Measurements from ENCODE around the gene FBLN1. TPM values are rescaled to one million over a fixed set of nuclear protein-coding genes. Genes with fewer than 3 reads are reported as not detected.
A peak's percentile ranks its signal among the peaks of the same experiment; 100 is the strongest.

FBLN1 gene
- total and polyA plus RNA-seq, 2 of the 13 experiments (the other 11 are each of a cell fraction or from before 2014, with no cell fraction given) = 37.3 to 103 TPM

DNA sequence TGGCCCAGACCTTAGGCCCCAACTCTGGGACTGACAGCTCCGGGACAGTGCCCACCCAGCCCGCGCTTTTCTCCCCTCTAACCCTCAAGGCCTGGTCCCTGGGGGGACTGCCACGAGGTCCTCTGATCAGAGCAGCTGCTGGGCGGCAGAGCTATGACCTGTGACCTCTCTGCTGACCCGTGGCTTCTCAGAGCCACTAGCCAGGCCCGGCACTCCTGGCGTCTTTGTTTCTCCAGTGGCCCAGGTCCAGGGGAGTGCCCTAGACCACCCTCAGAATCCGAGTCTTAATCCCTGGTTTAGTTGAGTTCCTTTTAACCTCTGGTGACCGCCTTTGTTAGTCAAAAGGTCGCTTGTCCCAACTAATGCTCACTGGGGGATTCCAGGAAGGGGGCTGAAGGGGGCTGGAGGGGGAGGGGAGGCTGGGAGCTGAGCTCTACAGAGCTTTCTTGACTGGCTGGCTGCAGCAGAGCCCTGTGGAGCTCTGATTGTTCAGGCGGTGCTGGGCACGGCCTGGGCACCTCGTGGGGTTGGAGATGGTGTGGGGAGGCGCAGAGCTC is 1.2 kb downstream of the FBLN1 start (continued):
- TF ChIP-seq, protein P1, sequence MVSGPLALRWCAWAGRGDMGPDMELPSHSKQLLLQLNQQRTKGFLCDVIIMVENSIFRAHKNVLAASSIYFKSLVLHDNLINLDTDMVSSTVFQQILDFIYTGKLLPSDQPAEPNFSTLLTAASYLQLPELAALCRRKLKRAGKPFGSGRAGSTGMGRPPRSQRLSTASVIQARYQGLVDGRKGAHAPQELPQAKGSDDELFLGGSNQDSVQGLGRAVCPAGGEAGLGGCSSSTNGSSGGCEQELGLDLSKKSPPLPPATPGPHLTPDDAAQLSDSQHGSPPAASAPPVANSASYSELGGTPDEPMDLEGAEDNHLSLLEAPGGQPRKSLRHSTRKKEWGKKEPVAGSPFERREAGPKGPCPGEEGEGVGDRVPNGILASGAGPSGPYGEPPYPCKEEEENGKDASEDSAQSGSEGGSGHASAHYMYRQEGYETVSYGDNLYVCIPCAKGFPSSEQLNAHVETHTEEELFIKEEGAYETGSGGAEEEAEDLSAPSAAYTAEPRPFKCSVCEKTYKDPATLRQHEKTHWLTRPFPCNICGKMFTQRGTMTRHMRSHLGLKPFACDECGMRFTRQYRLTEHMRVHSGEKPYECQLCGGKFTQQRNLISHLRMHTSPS (CRISPR knock-in tag; IDR thresholded peaks at IDR 0.05; ENCODE audit: low read depth) = no peak
- TF ChIP-seq YY1 (IDR thresholded peaks at IDR 0.05; ENCODE audit: insufficient read depth, insufficient replicate concordance, low read depth, low read length) (no peak), ZNF550 (CRISPR knock-in tag; IDR thresholded peaks at IDR 0.05; ENCODE audit: borderline replicate concordance) (no peak), FOXK1 (CRISPR knock-in tag; IDR thresholded peaks at IDR 0.05; ENCODE audit: borderline replicate concordance, low read depth) (no peak), GZF1 (CRISPR knock-in tag; IDR thresholded peaks at IDR 0.05) (no peak), ETV5 (CRISPR knock-in tag; IDR thresholded peaks at IDR 0.05; ENCODE audit: borderline replicate concordance) (no peak), CCDC6 (CRISPR knock-in tag; IDR thresholded peaks at IDR 0.05) (no peak), ZNF703 (CRISPR knock-in tag; IDR thresholded peaks at IDR 0.05; ENCODE audit: borderline replicate concordance) (no peak), KDM5A (IDR thresholded peaks at IDR 0.05; ENCODE audit: borderline replicate concordance, low read length) (0 out of 2 replicates have a peak, but pooled peaks have one; percentile 19), MXD1 (CRISPR knock-in tag; IDR thresholded peaks at IDR 0.05) (no peak), SYNCRIP (IDR thresholded peaks at IDR 0.05; ENCODE audit: insufficient read depth, low read depth, low read length) (no peak), ZNF720 (CRISPR knock-in tag; IDR thresholded peaks at IDR 0.05) (no peak), TARDBP (CRISPR knock-in tag; IDR thresholded peaks at IDR 0.05) (no peak), SNAPC2 (CRISPR knock-in tag; IDR thresholded peaks at IDR 0.05) (0 out of 2 replicates have a peak, but pooled peaks have one; percentile 51)
- TF ChIP-seq, protein P2, sequence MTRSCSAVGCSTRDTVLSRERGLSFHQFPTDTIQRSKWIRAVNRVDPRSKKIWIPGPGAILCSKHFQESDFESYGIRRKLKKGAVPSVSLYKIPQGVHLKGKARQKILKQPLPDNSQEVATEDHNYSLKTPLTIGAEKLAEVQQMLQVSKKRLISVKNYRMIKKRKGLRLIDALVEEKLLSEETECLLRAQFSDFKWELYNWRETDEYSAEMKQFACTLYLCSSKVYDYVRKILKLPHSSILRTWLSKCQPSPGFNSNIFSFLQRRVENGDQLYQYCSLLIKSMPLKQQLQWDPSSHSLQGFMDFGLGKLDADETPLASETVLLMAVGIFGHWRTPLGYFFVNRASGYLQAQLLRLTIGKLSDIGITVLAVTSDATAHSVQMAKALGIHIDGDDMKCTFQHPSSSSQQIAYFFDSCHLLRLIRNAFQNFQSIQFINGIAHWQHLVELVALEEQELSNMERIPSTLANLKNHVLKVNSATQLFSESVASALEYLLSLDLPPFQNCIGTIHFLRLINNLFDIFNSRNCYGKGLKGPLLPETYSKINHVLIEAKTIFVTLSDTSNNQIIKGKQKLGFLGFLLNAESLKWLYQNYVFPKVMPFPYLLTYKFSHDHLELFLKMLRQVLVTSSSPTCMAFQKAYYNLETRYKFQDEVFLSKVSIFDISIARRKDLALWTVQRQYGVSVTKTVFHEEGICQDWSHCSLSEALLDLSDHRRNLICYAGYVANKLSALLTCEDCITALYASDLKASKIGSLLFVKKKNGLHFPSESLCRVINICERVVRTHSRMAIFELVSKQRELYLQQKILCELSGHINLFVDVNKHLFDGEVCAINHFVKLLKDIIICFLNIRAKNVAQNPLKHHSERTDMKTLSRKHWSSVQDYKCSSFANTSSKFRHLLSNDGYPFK (CRISPR knock-in tag; IDR thresholded peaks at IDR 0.05; ENCODE audit: borderline replicate concordance) = no peak
- TF ChIP-seq, protein P3, sequence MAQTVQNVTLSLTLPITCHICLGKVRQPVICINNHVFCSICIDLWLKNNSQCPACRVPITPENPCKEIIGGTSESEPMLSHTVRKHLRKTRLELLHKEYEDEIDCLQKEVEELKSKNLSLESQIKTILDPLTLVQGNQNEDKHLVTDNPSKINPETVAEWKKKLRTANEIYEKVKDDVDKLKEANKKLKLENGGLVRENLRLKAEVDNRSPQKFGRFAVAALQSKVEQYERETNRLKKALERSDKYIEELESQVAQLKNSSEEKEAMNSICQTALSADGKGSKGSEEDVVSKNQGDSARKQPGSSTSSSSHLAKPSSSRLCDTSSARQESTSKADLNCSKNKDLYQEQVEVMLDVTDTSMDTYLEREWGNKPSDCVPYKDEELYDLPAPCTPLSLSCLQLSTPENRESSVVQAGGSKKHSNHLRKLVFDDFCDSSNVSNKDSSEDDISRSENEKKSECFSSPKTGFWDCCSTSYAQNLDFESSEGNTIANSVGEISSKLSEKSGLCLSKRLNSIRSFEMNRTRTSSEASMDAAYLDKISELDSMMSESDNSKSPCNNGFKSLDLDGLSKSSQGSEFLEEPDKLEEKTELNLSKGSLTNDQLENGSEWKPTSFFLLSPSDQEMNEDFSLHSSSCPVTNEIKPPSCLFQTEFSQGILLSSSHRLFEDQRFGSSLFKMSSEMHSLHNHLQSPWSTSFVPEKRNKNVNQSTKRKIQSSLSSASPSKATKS (CRISPR knock-in tag; IDR thresholded peaks at IDR 0.05) = no peak
- TF ChIP-seq, protein P4, sequence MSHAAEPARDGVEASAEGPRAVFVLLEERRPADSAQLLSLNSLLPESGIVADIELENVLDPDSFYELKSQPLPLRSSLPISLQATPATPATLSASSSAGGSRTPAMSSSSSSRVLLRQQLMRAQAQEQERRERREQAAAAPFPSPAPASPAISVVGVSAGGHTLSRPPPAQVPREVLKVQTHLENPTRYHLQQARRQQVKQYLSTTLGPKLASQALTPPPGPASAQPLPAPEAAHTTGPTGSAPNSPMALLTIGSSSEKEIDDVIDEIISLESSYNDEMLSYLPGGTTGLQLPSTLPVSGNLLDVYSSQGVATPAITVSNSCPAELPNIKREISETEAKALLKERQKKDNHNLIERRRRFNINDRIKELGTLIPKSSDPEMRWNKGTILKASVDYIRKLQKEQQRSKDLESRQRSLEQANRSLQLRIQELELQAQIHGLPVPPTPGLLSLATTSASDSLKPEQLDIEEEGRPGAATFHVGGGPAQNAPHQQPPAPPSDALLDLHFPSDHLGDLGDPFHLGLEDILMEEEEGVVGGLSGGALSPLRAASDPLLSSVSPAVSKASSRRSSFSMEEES (CRISPR knock-in tag; IDR thresholded peaks at IDR 0.05) = no peak
- TF ChIP-seq, protein P5, sequence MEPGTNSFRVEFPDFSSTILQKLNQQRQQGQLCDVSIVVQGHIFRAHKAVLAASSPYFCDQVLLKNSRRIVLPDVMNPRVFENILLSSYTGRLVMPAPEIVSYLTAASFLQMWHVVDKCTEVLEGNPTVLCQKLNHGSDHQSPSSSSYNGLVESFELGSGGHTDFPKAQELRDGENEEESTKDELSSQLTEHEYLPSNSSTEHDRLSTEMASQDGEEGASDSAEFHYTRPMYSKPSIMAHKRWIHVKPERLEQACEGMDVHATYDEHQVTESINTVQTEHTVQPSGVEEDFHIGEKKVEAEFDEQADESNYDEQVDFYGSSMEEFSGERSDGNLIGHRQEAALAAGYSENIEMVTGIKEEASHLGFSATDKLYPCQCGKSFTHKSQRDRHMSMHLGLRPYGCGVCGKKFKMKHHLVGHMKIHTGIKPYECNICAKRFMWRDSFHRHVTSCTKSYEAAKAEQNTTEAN (CRISPR knock-in tag; conservative IDR thresholded peaks at IDR 0.05) = no peak

Data from HepG2 (cell line).